Effector CD8-positive, alpha-beta T cell (primary cell): ENCODE measurements around the gene WDR27.
"Not testable (repeated sequence)": the region's sequence is repeated elsewhere in the genome, so short reads cannot be mapped to it uniquely, and the experiment has no call there.

Experiments
- DNase-seq: peaks from one replicate; lab custom pipeline; 2025; lab: John Stamatoyannopoulos, UW

Gene WDR27

DNA sequence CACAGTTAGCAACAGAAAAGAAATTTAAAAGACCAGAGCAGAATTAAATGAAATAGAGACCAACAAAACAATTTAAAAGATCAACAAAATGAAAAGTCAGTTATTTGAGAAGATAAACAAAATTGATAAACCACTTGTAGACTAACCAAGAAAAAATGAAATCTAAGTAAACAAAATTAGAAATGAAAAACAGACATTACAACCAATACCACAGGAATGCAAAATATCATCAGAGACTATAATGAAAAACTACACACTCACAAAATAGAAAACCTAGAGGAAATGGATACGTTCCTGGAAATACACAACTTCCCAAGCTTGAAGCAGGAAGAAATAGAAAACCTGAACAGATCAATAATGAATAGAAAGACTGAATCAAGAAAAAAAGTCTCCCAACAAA, 97.8 kb downstream of the WDR27 start:
- DNase-seq = no peak

DNA sequence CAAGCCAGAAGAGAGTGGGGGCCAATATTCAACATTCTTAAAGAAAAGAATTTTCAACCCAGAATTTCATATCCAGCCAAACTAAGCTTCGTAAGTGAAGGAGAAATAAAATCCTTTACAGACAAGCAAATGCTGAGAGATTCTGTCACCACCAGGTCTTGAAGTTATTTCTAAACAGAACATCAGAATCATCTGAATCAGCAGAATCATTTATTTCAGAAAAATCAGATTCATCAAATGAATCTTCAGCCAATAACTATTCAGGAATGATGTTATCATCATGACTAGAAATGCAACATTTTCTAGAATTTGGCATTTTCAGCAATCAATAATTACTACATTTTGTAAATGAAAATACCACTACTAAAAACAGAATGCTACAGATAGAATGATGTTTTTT, 100.7 kb downstream of the WDR27 start:
- DNase-seq = not testable (repeated sequence)

DNA sequence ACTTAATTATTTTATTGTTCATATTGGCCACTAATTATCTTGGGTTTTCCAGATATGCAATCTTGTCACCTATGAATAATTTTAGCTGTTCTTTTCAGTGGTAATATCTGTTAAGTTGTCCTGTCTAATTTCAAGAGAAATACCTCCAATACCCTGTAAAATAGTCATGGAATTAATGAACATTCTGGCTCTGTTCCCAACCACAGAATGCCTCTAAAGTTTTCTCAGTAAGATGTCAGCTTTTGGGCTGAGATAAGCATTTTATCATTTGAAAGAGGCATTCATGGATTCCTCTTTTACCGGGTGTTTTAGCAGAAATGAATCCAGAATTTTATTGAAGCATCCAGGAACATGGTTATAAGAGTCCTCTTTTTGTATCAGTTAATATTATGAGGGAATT, 109.3 kb downstream of the WDR27 start:
- no peak for DNase-seq

DNA sequence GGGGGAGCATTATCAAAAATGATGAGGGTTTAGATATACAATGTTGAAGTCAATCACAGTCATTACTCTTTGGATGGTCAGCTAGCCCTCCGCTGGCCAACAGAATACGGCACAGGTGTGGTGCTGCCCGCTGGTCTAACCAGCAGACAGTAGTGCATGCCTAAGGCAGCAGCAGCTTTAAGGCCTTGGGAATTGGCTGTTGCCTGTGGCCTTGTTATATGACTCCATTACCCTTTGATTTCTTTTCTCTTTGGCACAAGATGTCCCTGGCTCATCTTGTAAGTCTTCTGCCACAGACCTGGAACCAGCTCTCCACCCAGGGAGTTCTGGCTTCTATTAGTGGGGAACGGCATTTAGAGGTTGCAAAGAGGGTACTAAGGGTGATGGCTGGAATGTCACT, 110.2 kb downstream of the WDR27 start:
- DNase-seq = no peak

DNA sequence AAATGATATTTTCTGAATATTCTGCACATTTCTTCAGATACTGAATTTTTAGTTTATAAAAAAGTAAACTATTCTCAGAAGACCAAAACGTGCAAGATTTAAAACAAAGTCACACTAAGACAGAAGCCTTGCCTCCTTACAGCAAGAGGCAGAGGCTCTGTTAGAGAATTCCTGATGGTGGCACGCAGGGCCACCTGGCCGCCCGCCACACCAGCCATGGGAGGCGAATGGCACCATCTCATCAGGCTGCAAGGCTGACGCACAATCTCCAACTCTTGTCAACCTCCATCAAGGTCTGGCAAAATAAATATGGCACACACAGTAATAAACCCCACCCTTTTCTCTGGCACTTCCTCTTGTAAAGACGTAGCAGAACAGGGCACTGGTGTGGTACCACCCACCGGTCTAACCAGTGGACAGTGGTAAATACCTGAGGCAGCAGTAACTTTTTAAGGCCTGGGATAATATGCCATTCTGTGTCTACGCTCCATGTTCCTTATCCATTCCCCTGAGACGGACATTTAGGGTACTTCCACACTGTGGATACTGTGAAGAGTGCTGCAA, 111.4 kb downstream of the WDR27 start:
- no peak for DNase-seq

DNA sequence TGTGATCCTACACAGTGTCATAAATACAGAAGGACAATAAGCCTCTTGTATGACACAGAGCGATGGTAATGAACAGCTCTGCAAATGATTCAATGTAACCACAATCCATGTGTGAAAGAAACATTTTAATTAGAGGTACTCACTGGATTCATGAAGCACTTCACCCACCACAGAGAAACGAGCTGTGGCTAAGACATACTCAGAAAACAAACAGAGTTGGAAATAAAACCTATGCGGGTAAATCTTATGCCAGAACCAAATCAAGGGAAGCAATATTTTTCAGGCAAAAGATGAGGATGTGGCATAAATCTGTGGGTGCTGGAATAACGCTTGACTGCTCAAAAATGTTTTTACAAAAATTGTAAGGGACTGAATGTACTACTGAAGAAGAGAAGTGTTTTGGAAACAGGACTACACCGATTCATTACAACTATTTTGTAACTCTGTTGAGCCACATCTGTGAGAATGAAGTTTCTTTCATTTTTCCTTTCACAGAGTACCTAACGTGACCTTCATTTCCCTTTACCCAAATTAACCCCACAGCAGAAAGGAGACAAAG, 112.1 kb downstream of the WDR27 start:
- no peak for DNase-seq

DNA sequence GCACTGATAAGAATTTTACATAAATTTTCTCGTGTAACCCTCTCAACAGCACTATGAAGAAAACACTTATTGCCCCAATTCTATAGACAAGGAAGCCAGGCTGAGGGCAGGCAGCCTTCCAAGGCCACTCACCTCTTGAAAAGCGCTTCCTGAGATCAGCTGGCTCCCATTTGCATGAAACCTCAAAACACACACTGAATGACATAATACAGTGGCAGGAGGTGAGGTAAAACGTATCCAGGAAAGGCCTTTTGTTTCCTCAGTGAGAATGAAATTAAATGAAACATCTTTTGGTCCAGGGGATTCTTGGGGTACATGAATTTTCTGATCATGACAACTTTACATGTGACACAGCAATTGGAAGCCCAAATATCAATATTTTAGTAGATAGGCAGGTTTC, 112.5 kb downstream of the WDR27 start:
- DNase-seq = no peak

DNA sequence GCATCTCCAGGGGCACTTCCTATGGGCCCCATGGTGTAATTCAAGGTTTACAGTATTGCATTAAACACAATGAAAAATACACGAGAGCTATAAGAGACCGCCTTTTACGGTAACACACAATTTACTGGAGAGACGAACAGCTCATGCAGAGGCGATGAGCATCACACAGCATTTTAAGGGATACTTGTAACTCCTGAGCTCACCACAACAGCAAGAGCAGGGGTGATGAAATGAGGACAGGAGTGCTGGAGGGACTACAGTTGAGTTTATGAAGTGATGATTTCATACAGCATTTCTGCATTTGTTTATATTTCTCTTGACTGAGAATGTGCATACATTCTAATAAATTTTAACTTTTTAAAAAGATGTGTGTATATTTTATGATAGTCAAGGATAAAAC, 113.9 kb downstream of the WDR27 start:
- DNase-seq = no peak

DNA sequence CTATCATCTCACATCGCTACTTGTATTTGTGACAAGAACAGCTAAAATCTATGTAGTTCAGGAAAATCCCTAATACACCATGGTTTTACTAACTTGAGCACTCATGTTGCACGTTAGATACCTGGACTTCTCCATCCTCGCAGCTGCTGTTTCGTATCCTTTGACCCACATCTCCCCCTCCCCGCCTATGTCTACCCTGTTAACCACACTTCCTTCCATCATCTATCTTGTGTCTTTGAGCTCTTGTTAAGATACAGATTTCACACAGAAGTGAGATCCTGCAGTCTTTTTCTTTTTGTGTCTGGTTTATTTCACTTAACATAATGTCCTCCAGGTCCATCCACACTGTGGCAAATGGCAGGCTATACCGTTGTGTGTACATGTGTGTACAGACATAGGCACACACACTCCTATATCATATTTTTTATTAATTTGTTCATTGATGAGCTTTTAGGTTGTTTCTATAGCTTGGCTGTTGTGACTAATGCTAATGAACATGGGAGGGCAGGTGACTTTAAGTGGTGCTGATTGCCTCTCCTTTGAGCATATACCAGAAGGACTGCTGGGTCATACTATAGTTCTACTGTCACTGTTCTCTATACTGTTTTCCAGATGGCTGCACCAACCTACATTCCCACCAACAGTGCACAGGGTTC, 117.8 kb downstream of the WDR27 start:
- no peak for DNase-seq

DNA sequence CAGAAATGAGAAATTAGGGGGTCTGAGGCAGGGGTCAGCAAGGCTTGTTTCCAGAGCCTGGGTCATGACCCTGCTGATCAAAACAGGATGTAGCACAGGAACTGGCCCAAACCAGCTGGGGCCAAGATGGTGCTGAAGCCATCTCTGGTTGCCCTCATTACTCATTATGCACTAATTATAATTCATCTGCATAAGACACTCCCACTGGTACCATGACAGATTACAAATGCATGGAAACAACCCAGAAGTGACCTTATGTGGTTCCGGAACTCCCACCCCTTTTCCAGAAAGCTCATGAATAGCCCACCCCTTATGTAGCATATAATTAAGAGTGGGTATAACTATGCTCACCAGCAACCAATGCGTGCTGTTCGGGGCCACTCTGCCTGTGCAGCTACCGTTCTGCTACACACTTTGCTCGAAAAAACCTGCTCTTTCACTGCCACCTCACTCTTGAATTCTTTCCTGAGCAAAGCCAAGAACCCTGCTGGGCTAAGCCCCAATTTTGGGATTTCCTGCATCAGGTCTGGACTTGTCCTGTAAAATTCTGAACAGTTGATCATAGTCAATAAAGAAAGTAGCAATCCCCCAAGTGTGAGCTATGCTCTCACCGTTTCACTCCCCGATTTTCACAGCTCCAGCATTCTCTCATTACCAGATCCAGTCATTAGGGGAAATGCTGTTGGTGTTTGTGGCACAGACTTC, 122.3 kb downstream of the WDR27 start:
- DNase-seq = no peak

DNA sequence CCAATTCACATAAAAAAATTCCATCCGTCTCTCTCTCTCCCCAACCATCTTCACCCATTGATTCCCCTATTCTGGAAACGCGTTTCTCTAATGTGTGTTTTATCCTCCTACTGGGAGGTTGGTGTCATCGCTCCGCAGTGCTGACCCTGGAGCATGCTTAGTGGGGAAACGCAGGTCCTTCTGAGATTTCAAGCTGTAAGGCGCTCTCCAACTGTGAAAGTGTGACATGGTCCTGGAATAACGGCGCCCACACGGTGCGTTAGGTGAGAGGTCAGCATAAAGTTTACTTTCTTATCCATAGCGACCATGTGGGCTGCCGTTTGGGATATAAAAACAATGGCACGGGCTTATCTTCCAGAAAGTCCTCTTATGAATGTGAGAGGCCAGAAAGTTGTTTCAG, 123.9 kb downstream of the WDR27 start:
- no peak for DNase-seq

DNA sequence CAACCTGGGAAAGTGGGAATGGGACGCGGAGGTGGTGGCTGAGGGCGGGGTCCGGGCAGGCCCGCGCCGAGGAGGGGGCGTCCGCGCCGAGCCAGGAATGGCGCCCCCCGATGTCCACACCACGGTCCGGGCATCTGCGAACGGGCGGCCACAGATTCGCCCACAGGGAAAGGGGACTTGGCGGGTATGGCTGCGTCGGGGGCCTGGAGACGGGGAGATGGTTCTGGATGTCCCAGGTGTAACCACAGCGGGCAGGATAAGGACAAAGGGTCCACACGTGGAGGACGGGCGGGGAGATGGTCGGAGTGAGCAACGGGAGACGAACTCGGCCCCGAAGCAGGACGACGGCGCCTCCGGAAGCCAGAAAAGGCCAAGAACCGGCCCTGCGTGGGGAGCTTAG, 124.6 kb downstream of the WDR27 start:
- no peak for DNase-seq

DNA sequence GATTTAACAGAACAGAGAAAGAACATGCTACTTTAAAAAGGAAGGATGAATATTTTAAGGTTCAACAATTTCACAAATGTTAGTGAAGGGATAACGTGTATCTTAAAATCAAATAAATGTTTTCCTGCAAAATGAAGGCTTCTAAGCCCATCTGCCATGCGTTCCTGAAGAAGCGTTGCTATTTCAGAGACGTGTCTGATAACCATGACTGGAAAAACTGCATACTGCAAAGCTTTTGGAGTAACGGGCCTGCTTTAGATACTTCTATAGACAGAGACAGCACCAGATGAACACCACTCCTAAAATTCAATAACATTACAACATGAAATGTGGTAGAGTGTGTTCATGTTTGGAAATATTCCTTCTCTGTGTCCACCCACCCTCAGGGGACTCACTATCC, 126.0 kb downstream of the WDR27 start:
- no peak for DNase-seq

DNA sequence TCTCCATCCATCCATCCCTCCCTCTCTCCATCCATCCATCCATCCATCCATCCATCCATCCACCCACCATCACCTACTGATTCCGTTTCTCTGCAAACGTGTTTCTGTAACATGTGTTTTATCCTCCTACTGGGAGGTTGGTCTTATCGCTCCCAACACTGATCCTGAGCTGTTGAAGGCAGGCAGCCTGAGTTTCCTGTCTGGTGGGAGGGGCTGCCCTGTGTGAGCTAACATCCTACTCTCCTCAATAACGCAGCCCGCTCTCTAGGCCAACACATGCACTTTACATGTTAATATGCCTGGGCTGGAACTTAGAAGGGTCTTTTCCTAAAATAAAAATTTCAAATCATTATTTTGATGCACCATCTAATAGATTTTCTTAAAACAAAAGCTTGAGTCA, 126.5 kb downstream of the WDR27 start:
- DNase-seq = no peak

DNA sequence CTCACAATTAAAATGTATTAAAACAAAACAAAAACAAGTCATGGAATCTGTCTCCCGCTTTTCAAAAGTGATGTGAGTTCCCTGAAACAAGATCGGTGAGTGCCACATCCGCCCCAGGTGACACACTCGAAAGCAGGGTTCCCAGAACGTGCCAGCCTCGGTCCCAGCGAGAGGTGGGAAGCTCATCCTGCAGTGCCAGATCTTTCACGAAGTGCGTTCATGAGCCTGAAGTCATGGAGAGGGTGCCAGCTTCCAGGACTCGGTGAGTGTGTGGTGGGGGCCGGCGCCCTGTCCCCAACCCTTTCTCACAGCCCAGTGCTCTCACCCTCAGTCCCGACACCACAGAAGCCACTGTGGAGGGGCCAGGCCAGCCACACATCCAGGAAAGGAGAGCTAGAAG, 127.4 kb downstream of the WDR27 start:
- DNase-seq = no peak

DNA sequence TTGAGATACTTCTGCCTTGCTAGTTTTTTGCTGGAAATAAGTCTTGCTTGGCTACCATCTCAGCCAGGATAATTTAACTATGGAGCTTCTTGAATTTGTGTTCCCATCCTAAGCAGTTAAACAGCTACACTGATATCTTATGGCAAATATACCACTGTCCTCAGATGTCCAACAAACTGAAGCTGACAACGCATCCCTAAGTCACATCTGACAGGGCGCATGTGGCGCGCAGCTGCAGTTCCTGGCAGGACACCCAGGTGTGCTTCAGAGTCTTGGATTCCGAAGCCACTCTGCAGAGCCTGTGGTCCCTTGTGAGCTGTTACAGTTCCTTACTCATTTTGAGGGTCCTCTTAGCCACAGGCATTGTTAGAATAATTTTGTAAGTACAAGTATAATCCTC, 127.9 kb downstream of the WDR27 start:
- no peak for DNase-seq

DNA sequence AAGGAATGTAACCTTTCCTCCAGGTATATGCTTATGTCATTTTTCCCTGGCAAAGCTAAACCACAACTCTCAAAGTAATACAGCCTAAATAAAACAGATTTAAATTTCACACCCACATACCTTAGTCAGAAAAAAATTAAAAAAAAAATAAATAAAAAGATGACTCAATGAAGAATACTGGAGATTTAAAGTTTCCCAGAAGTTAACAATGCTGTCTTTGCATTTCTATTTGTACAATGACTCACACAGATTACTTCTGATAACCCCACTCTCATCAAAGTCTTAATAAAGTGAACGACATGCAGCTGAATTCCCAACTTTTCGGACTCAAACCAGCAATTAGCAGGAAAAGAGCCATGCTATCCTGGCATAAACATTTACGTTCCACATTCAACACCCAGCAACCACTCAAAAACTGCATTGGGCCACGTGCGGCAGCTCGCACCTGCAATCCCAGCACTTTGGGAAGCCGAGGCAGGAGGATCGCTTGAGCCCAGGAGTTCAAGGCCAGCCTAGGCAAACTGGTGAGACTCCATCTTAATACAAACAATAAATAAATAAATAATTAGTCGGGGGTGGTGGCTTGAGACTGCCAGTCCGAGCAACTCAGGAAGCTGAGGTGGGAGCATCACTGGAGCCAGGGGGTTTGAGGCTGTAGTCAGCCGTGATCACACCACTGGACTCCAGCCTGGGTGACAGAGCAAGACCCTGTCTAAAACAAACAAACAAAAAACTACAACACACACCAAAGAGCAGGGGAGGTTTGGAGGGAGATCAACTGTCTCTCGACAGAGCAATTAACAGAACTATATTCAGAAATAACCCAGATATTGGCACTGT, 130.5 kb downstream of the WDR27 start:
- no peak for DNase-seq

DNA sequence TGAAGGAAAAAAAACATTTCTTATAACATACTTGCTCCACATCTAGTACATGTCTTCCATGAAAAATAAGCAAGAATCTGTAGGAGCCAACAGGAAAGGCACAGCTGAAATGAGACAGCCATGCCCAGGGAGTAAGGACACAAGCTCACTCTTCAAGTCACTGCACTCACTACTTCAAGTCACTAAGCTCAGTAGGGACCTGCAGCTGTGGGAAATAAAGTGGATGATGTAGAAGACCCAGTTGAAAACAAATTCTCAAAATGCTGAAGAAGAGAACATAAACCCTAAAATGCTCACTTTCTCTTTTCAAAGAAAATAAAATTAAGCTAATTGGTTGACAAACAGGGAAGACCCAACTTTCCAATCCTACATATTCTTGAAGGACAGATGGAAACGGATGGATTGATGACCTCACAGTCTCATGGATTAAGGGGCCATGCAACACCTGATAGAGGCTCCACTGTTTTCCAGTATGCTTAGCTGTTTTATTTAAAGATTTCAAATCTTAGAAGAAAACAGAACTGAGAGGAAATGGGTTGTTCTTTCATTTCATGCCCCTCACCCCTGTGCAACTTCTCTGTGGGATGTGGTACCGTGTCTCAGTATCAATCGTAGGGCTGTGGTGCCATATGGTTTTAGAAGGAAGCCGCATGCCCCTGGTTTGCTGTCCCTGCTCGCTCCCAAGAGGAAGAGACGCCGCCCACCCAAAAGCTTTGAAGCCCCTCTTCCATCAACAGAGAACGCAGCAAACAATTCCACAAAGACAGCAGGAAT, 133.3 kb downstream of the WDR27 start:
- no peak for DNase-seq

DNA sequence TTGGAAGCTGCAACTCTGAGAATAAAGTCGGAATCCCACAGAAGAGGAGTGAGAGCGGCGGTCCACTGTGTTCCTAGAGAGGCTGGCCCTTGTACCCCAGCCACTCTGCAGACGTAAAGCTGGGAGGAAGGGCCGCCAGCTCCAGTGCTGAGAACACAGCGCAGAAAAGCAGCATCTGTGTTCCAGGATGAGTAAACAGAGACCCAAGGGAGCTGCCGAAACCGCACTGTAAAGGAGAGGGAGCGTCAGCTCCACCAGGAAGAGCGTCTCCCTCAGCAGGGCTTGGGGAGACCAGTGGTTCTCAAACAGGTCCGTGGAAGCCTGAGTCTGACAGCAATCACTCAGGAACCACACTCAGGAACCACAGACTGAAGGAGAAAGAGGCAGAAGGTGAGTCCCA, 134.0 kb downstream of the WDR27 start:
- DNase-seq = no peak

DNA sequence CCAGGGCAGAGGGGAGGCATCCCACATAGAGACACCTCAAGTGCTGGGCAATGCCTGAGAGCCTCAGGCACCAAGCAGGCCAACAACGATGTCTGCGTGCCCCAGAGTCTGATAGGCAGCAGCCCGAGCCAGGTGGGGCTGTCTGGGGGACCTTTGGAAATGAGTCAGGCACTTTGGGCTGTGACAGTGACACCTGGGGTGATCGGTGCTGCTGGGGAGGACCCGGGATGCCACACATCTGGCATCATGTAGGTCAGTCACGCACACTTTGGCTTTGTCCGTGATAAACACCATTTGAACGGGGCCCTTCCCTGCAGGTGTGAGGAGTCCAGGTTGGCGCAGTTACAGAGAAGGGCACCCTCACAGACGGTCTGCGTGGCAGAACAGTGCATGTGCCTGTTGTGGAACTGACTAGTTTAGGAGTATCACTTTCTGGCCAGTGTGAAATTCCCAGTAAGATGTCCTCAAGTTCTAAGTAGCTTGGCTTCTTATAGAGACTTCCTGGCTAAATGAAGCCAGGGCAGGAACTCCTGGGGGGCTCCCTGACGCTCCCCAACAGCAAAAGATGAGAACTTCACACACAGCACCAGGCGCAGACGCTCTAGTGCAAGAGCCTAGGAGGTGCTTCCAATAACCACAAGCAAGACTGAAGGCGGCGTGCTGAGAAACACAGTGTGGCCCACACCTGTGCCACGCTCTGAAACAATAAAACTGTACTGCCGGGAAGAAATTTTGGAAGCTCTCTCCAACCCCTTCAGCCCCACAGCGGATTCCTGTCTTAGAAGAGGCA, 134.7 kb downstream of the WDR27 start:
- no peak for DNase-seq

DNA sequence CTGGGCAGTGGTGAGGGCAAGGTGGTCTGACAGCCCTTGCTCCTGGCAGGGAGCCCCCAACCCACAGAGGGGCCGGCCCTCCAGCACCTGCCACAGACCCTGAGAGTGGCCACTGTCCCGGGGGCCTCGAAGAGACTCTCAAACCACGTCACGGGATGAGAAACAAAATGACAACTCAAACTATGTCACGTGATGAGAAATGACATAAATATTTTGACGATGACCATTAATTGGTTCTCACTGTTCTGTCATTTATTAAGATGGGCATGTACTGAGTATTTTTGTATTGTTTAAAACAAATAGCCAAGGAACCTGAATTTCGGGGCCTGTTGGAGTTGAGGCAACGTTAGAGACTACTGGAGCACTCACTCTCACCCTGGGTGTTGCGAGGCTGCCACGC, 135.5 kb downstream of the WDR27 start:
- no peak for DNase-seq
